Vagina (tissue), 2 donors: ENCODE results near the gene PSMB10. TPM values are rescaled to one million over a fixed set of nuclear protein-coding genes. Genes with fewer than 3 reads are reported as not detected.

Source experiments
- DNase-seq, 2 donors: peaks; one replicate each; pipeline ENCODE4 v3.0.0-alpha.2; 2017; ENCODE audit errors: extremely low spot score in 2 of 2
- H3K27ac ChIP-seq: fragments of 200-600 bp; sonication (generic); one replicate; pipeline ENCODE4 v1.5.1; 2019
- H3K27me3 ChIP-seq: fragments of 200-600 bp; sonication (generic); one replicate; pipeline ENCODE4 v1.5.1; 2019
- H3K36me3 ChIP-seq, 2 donors: fragments of 200-600 bp; sonication (generic); one replicate each; pipeline ENCODE4 v1.5.1; 2017 to 2019
- H3K4me1 ChIP-seq: fragments of 200-600 bp; sonication (generic); one replicate; pipeline ENCODE4 v1.5.1; 2019
- H3K4me3 ChIP-seq, 2 donors: fragments of 200-600 bp; sonication (generic); 1 replicate in 1 of 2; 2 replicates in 1 of 2; pipeline ENCODE4 v1.5.1; 2016 to 2019
- H3K9me3 ChIP-seq: fragments of 200-600 bp; sonication (generic); one replicate; pipeline ENCODE4 v1.5.1; 2019
- CTCF ChIP-seq, 3 experiments: fragments of 450-650 bp in 2 of 3; fragments of 200-600 bp in 1 of 3; sonication (generic) in 1 of 3; IDR thresholded peaks; one replicate each; pipeline ENCODE4 v1.5.1; 2017 to 2019; ENCODE audit warnings: antibody characterized with exemption in 3 of 3, mild to moderate bottlenecking in 2 of 3, moderate library complexity in 2 of 3
- POLR2A ChIP-seq, 2 donors: fragments of 450-650 bp; IDR thresholded peaks; one replicate each; pipeline ENCODE4 v1.6.1; 2017; ENCODE audit warnings: antibody characterized with exemption in 2 of 2, mild to moderate bottlenecking in 2 of 2, moderate library complexity in 2 of 2
- POLR2AphosphoS5 ChIP-seq, 2 donors: sonication (generic); formaldehyde crosslinking; IDR thresholded peaks; one replicate each; pipeline ENCODE4 v1.9.0; 2017; ENCODE audit warnings: antibody characterized with exemption in 2 of 2, mild to moderate bottlenecking in 2 of 2, low read depth in 1 of 2; ENCODE audit not compliant: insufficient read depth in 1 of 2
- intact Hi-C: fragments of 100-400 bp; cut with DNase I; formaldehyde crosslinking; loops from one replicate; pipeline ENCODE4 v1.15.1; 2023
- total RNA-seq: library from RNA; depleted of rRNA; stranded (reverse); fragments of >200 nt; gene quantifications from one replicate; pipeline ENCODE4 v1.2.3, GENCODE V29; 2016

The PSMB10 gene
- total RNA-seq, 1 donor from 2014 or later = 45.2 TPM

DNA sequence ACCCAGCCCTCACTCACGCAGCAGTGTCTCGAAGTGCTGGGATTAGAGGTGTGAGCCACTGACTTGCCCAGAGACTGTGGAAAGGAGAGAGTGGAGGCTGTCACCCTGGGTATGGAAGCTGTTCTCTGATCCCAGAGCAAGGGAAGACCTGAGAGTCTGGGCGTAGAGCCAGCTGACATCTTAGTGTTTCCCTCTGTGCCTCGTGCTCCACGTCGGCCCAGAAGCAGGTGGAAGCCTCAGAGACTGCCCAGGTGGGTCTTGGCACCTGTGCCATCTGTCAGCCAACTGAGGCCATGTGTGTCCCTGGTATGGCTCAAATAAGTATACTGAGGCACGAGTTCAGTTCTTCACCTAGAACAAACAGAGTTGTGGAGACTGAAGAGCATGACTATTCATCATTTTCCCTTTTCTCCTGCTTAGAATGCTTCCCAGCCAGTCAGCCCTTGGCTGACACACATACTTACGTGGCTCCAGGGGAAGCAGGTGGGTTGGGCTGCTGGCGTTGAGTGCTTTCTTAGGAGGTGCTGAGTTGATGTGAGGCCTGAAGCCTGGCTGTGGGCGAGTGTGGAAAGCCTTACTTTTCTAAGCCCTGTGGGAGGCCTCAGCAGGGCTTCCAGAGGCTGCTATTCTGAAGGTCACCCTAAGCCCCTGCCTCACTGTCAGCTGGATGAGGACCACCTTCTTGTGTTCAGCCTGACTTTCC is 13.1 kb downstream of the PSMB10 start:
- H3K4me3 ChIP-seq = no peak overlapping the region
- intact Hi-C loops = no loop called here
- H3K4me1 ChIP-seq = peaks cover 52% of the 10 kb centered on the region
- H3K27me3 ChIP-seq = no peaks in the 10 kb centered on the region
- no peak overlapping the region for H3K27ac ChIP-seq
- H3K36me3 ChIP-seq = peaks cover 0 to 23% of the 10 kb centered on the region in 2 donors
- DNase-seq = no peak
- H3K9me3 ChIP-seq = no peaks in the 10 kb centered on the region
- TF ChIP-seq CTCF (IDR thresholded peaks at IDR 0.05) (no peak), POLR2A (IDR thresholded peaks at IDR 0.05) (no peak), POLR2AphosphoS5 (IDR thresholded peaks at IDR 0.05; ENCODE audit: insufficient read depth in 1 of 2, low read depth in 1 of 2) (no peak)

- H3K27me3 ChIP-seq = no peaks in the 10 kb centered on the region
- H3K4me3 ChIP-seq = no peak overlapping the region
- intact Hi-C loops = no loop called here
- H3K27ac ChIP-seq = no peak overlapping the region
- H3K9me3 ChIP-seq = no peaks in the 10 kb centered on the region
- H3K4me1 ChIP-seq = peaks cover 54% of the 10 kb centered on the region
- DNase-seq = no peak
- TF ChIP-seq POLR2A (IDR thresholded peaks at IDR 0.05) = no peak
- no peak for TF ChIP-seq POLR2AphosphoS5 (IDR thresholded peaks at IDR 0.05; ENCODE audit: insufficient read depth in 1 of 2, low read depth in 1 of 2)
- no peak for TF ChIP-seq CTCF (IDR thresholded peaks at IDR 0.05)
- peaks cover 0 to 16% of the 10 kb centered on the region in 2 donors for H3K36me3 ChIP-seq
These were observed 13.9 kb downstream of the PSMB10 start for GRCh38 chr16:67922740-67923139.

DNA sequence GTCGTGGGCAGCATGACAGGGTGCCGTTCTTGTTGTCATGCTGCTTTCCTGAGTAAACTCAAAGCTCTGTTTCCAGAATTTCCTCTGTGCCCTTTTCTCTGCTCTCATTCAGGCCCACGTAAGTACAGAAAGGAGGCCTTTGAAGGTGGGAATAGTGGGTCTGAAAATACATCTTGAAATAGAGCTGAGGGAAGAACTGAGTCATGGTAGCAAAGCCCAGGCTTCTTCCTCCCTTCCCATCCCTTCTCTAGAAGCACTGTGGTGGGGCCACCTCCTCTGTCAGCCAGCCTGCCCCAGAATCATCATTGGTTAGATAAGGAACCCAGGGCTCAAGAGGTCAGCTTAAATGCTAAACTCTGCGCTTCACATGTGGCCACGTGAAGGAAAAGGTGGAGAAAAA is 14.4 kb downstream of the PSMB10 start:
- H3K4me1 ChIP-seq = peaks cover 60% of the 10 kb centered on the region
- H3K27ac ChIP-seq = no peak overlapping the region

DNA sequence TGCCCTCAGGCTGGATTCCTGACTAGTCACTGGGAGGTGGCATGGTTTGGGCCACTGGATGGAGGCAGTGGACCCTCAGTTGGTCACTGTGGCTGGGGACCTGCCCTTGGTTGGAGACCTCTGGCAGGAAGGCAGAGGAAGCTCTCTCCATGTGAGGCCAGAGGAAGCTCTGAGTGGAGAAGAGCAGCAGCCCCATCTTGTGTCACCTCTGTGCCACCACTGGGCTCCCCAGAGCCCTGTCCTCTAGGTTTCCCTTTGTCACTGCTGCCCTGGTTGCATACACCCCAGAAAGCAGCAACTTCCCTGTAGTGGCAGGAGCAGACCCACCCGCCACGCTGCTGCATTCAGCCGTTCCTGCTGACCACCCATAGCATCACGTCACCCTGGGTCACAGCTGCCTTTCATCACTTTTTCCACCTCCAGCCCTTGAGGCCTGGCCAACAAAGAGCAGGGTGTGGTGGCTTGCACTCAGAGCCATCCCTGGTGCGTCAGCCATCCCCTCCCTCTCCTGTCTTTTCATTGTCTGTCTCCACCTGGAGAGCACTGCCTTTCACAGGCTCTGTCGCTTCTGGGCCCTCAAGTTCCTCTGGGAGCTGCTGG is 16.9 kb downstream of the PSMB10 start:
- no peak for TF ChIP-seq POLR2A (IDR thresholded peaks at IDR 0.05)
- no peak for TF ChIP-seq POLR2AphosphoS5 (IDR thresholded peaks at IDR 0.05; ENCODE audit: insufficient read depth in 1 of 2, low read depth in 1 of 2)
- no peak for TF ChIP-seq CTCF (IDR thresholded peaks at IDR 0.05)
- H3K4me3 ChIP-seq = no peak overlapping the region
- no peak overlapping the region for H3K27ac ChIP-seq
- no peak for DNase-seq
- intact Hi-C loops = no loop called here
- H3K4me1 ChIP-seq = peaks cover 67% of the 10 kb centered on the region
- H3K36me3 ChIP-seq = peaks cover 0 to 21% of the 10 kb centered on the region in 2 donors
- H3K9me3 ChIP-seq = no peaks in the 10 kb centered on the region
- H3K27me3 ChIP-seq = no peaks in the 10 kb centered on the region

More for the DNA sequence above, 14.4 kb downstream of the PSMB10 start:
- intact Hi-C loops = no loop called here
- no peaks in the 10 kb centered on the region for H3K9me3 ChIP-seq
- no peak for DNase-seq
- TF ChIP-seq POLR2AphosphoS5 (IDR thresholded peaks at IDR 0.05; ENCODE audit: insufficient read depth in 1 of 2, low read depth in 1 of 2) (no peak), POLR2A (IDR thresholded peaks at IDR 0.05) (no peak), CTCF (IDR thresholded peaks at IDR 0.05) (no peak)
- H3K36me3 ChIP-seq = peaks cover 0 to 11% of the 10 kb centered on the region in 2 donors
- H3K4me3 ChIP-seq = no peak overlapping the region
- no peaks in the 10 kb centered on the region for H3K27me3 ChIP-seq

DNA sequence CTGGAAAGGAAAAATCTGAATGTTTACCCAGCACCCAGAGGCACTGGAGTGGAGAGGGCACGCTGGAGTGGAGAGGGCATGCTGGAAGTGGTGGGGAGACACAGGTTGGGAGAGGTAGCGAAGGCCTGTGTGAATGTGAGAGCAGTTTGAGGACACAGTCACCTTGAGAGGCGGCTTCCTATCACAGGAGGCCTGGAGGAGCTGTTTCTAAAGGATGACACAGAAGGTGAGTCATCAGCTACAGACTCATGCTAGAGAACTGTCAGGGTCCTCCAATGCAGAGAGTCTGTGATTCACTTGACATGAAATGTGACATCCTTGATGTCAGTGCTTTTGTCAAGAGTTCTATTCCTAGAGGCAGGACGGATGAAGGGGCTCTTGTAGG is 18.8 kb downstream of the PSMB10 start:
- H3K36me3 ChIP-seq = peaks cover 0 to 11% of the 10 kb centered on the region in 2 donors
- no peaks in the 10 kb centered on the region for H3K9me3 ChIP-seq
- TF ChIP-seq CTCF (IDR thresholded peaks at IDR 0.05) (no peak), POLR2A (IDR thresholded peaks at IDR 0.05) (no peak)
- no peak overlapping the region for H3K27ac ChIP-seq
- DNase-seq = no peak
- no peaks in the 10 kb centered on the region for H3K27me3 ChIP-seq
- intact Hi-C loops = no loop called here
- H3K4me1 ChIP-seq = peaks cover 60% of the 10 kb centered on the region
- H3K4me3 ChIP-seq = no peak overlapping the region
